NCI-H2107 (cell line): ENCODE results near the gene GUCY1A2.
"Not testable (repeated sequence)": the region's sequence is repeated elsewhere in the genome, so short reads cannot be mapped to it uniquely, and the experiment has no call there.

Source experiments
- DNase-seq: peaks from one replicate; lab custom pipeline; 2025; lab: John Stamatoyannopoulos, UW

The GUCY1A2 gene

DNA sequence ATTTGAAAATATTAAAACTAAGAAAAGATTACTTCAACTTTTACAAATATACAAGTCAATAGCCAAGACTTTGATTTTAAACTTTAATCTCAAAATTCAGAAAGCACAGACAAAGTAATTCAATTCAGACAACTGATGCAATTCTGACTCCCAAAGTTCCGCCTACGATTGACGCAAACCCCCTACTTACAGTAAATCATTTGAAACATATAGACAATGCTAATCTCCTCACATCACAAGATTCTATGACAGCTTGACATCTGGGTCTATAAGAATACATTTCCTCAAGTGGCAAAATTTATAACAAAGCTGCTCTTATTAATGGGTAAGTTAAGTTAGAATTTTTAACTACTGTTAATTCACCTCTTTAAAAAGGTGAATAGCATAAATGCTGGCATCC lies 75.2 kb downstream of the GUCY1A2 start:
- no peak for DNase-seq

- DNase-seq: no peak
Observed at GRCh38 chr11:106939157-106939556, 79.1 kb downstream of the GUCY1A2 start.

DNA sequence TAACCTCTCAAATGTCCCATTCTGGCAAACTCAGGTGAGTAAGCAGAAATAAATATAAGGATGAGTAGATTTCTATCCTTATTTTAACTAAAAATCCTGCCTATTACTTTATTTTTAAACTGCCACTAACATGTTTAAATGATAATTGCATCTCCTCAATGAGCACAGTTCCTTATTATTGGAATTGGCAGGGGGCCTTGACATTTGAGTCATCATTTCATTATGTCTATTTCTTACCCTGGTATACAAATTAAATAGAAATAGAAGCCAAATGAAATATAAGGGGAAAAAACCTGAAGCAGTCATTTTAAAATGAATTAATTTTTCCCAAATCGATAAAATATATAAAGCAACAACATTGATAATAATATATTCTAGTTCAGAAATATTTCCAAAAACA lies 81.2 kb downstream of the GUCY1A2 start:
- no peak for DNase-seq

- no peak for DNase-seq
Observed at GRCh38 chr11:106925245-106925644, 93.0 kb downstream of the GUCY1A2 start.

GRCh38 chr11:106920899-106921509 lies 97.3 kb downstream of the GUCY1A2 start:
- DNase-seq: no peak

DNA sequence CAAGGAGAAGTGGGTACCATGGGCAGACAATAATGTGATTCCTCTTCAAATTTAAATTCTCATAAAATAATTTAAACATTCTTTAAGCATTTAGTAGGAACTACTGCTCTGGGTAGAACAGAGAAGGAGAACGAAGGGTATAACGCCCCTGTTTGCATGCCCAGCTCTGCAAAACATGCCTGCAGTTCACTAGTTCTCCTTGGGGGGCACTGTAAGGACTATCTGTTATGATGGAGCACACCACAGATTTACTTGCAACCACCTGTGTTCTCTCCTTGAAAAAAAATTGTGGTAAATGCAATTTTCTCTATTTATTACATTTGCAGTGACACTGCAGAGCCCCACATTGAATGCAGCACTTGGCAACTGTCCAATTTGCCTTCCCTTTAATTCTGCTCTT lies 100.3 kb downstream of the GUCY1A2 start:
- no peak for DNase-seq

DNA sequence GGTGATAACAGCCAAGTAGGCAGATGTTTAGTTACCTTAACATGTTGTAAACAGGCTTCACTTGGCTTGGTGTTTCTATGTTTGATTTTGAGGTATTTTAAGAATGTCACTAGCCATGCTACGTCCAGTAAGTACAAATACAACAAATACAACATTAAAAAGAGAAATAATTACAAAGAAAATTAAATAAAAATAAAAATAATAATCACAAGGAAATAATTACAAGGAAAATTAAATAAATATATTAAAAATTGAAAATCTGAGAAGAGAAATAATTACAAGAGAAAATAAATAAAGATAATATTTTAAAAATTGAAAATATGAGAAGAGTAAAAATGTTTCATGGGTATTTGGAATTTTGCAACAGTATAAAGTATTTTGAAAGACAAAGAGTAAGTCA lies 103.9 kb downstream of the GUCY1A2 start:
- no peak for DNase-seq

DNA sequence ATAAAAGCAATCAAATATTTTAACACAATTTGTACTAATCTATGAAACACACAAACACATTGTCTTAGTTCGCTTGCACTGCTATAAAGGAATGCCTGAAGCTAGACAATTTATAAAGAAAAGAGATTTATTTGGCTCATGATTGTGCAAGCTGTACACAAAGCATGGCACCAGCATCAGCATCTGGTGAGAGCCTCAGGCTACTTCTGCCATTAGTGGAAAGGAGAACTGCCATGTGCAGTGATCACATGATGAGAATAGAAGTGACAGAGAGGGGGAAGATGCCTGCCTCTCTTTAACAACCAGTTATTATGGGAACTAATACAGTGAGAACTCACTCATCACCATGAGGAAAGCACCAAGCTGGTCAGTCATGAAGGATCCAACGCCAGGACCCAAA lies 105.1 kb downstream of the GUCY1A2 start:
- DNase-seq: no peak

- no peak for DNase-seq
Observed at GRCh38 chr11:106904826-106905225, 113.5 kb downstream of the GUCY1A2 start.

DNA sequence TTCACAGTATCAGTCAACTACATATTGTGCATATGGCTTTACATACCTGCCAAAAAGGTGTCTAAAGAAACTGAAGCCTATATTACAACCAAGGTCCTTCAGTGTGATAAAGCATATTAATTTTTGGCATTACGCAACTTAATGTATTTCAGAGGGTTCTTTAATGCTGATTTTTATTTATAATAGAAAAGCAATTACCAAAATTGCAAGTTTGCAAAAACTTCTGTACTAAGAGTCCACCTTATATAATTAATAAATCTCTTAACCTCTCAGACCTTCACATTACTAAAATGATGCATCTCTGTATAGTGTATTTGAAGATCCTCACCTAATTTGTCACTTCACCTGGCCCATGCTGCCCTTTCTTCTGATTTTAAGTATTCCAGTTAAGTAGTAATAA lies 128.6 kb downstream of the GUCY1A2 start:
- DNase-seq: no peak

DNA sequence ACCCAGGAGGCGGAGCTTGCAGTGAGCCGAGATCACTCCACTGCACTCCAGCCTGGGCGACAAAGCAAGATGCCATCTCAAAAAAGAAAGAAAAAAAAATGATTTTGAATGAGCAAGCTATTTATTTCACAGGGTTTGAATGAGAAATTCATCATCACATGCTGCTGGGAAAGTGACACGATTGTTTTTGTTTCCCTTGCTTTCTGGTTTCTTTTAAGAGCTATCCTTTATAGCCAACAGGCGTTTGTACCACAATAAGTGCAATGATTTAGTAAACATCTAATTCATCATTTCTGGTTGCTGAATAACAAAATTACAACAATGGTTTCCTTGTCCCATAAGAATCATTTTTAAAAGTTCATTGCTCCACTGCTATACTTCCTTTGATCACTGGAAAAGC lies 129.9 kb downstream of the GUCY1A2 start:
- no peak for DNase-seq

- DNase-seq: not testable (repeated sequence)
Observed at GRCh38 chr11:106883693-106884092, 134.6 kb downstream of the GUCY1A2 start.

- DNase-seq: no peak
Observed at GRCh38 chr11:106879832-106880546, 138.3 kb downstream of the GUCY1A2 start.

GRCh38 chr11:106879029-106879428 lies 139.2 kb downstream of the GUCY1A2 start:
- DNase-seq: no peak

GRCh38 chr11:106875013-106875412 lies 143.3 kb downstream of the GUCY1A2 start:
- no peak for DNase-seq

GRCh38 chr11:106872246-106872645 lies 146.0 kb downstream of the GUCY1A2 start:
- no peak for DNase-seq

GRCh38 chr11:106858200-106858599 lies 160.1 kb downstream of the GUCY1A2 start:
- no peak for DNase-seq

GRCh38 chr11:106856566-106856965 lies 161.7 kb downstream of the GUCY1A2 start:
- no peak for DNase-seq

- DNase-seq: no peak
Observed at GRCh38 chr11:106854429-106854828, 163.8 kb downstream of the GUCY1A2 start.

DNA sequence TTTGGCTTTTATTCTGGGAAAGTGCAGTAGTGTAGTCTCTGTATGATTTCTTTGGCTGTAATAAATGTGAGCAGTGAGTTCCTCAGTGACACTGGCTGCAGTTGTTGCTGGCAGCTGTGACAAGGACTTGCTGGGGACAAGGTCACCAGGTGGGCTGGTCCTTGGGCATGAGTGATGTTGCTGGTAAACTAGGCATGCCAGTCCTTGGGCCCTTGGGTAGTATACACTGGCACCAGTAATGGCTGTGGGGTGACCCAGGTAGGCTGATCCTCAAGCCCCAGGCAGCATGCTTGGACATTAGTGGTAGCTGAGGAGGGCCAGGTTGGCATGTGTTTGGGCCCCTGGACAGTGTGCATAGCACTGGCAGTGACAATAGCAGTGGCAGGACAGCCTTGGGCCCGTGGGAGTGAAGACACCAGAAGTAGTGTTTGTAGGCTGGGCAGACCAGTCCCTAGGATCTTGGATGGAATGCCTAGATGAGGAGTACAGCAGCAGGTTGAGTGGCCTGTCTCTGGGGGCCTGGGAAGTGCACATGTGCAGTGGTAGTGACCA lies 164.3 kb downstream of the GUCY1A2 start:
- no peak for DNase-seq

DNA sequence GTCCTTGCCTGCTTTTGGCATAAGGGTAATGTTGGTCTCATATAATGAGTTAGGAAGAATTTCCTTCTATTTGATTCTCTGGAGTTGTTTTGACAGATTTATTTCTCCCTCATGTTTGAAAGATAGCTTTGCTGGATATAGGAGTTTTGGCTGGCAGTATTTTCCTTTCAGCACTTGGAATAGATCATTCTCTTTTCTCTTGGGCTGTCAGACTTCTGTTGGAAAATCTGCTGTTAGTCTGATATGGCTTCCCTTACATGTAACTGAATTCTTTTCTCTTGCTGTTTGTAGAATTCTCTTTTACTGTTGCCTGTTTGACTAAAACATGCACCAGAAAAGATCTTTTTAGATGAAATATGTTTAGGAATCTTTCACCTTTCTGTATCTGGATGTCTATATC lies 165.5 kb downstream of the GUCY1A2 start:
- no peak for DNase-seq

DNA sequence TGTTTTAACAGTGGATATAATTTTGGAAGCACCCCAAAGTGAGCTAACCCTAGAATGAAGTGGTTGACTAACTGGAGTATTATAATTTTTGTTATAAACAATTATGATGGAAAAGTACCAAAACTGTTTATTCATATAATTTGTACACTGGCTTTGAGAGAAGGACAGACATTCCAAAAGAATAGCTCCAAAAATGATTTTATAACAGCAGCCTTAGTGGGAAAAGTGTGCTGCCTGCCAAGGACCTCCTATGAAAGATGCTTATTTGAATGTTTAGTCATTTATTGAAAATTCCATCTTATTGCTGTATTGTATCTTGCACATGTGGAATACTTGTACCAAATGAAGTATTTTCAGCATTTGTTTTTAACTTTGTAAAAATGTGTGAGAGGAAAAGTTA lies 169.8 kb downstream of the GUCY1A2 start:
- DNase-seq: no peak

DNA sequence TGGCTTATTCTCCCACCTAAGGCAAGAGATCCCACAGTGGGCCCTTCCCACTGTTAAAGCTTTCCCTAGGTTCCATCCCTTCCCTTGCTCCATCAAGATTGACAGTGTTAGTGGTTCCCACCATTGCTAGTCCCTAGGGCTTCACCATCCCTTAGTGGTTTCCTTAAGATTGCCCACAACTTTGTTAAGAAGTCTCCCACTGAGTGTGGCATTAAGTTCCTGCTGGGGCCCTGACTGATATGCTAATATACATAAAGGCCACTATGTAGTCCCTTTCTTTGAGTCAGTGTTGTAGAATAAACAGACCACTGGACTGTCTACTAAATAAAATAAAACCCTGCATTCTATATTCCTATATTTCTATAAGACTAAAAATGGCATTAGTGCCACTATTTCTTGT lies 176.1 kb downstream of the GUCY1A2 start:
- no peak for DNase-seq

DNA sequence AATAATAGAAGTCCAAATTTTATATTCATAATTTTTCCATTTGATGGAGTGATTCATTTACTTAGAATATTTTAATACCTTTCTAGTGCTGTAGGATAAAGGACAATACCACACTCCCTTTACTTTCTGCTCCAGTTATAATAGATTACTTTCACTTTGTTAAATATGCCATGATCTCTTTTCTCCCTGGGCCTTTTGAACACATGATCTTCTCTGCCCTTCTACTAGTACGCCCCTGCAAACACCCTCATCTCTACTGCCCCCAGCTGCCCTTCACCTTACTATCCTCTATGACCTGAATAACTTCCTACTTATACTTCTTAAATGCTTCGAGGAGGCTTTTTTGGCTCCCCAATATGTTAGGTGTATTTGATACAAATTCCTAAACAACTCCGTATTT lies 177.3 kb downstream of the GUCY1A2 start:
- DNase-seq: no peak
